Gastroesophageal sphincter (tissue), 3 donors: ENCODE data around the gene HSD17B1.
"Not testable (repeated sequence)": the region's sequence is repeated elsewhere in the genome, so short reads cannot be mapped to it uniquely, and the experiment has no call there.

Experiments used
- EP300 ChIP-seq: sonication (generic); formaldehyde crosslinking; IDR thresholded peaks from one replicate; pipeline ENCODE4 v1.6.1; 2017; ENCODE audit warnings: antibody characterized with exemption, mild to moderate bottlenecking
- POLR2A ChIP-seq, 2 donors: fragments of 450-650 bp; IDR thresholded peaks; one replicate each; pipeline ENCODE4 v1.6.1; 2017; ENCODE audit warnings: antibody characterized with exemption in 2 of 2, mild to moderate bottlenecking in 2 of 2, moderate library complexity in 1 of 2
- POLR2AphosphoS5 ChIP-seq: sonication (generic); formaldehyde crosslinking; IDR thresholded peaks from one replicate; pipeline ENCODE4 v1.6.1; 2017; ENCODE audit warnings: antibody characterized with exemption
- TF ChIP-seq, protein P1 (sequence below), 4 experiments: fragments of 200-600 bp in 2 of 4; fragments of 450-650 bp in 2 of 4; sonication (generic) in 1 of 4; IDR thresholded peaks; one replicate each; pipeline ENCODE4 v1.5.1; 2017 to 2019; ENCODE audit warnings: antibody characterized with exemption in 4 of 4, mild to moderate bottlenecking in 2 of 4, moderate library complexity in 2 of 4

- TF ChIP-seq, protein P1, sequence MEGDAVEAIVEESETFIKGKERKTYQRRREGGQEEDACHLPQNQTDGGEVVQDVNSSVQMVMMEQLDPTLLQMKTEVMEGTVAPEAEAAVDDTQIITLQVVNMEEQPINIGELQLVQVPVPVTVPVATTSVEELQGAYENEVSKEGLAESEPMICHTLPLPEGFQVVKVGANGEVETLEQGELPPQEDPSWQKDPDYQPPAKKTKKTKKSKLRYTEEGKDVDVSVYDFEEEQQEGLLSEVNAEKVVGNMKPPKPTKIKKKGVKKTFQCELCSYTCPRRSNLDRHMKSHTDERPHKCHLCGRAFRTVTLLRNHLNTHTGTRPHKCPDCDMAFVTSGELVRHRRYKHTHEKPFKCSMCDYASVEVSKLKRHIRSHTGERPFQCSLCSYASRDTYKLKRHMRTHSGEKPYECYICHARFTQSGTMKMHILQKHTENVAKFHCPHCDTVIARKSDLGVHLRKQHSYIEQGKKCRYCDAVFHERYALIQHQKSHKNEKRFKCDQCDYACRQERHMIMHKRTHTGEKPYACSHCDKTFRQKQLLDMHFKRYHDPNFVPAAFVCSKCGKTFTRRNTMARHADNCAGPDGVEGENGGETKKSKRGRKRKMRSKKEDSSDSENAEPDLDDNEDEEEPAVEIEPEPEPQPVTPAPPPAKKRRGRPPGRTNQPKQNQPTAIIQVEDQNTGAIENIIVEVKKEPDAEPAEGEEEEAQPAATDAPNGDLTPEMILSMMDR (IDR thresholded peaks at IDR 0.05), result not testable (repeated sequence)
- not testable (repeated sequence) for TF ChIP-seq POLR2A (IDR thresholded peaks at IDR 0.05); POLR2AphosphoS5; EP300
These were observed 12.2 kb upstream of the HSD17B1 start for GRCh38 chr17:42540558-42540957.
